HepG2 (cell line): ENCODE data around the gene SLC25A22. TPM values are rescaled to one million over a fixed set of nuclear protein-coding genes. Genes with fewer than 3 reads are reported as not detected.

Experiments
- AGO2 ChIP-seq: fragments of 200-400 bp; formaldehyde crosslinking; optimal IDR thresholded peaks from 2 replicates; pipeline ENCODE3; 2017; ENCODE audit warnings: mild to moderate bottlenecking, low read depth, low read length, moderate library complexity
- AKAP8 ChIP-seq: sonication (generic); formaldehyde crosslinking; IDR thresholded peaks from 2 replicates; pipeline ENCODE4 v1.5.1; 2020; ENCODE audit warnings: mild to moderate bottlenecking, missing genetic modification reagents
- BRF2 ChIP-seq: sonication (generic); formaldehyde crosslinking; IDR thresholded peaks from 2 replicates; pipeline ENCODE4 v1.8.1; 2022; ENCODE audit warnings: mild to moderate bottlenecking, missing genetic modification reagents
- FOXA3 ChIP-seq: IDR thresholded peaks from 2 replicates; pipeline ENCODE4 v1.6.1; 2016; ENCODE audit warnings: missing genetic modification reagents, missing compliant biosample characterization
- HMG20A ChIP-seq: IDR thresholded peaks from 2 replicates; pipeline ENCODE4 v1.6.1; 2016; ENCODE audit warnings: borderline replicate concordance
- HMGXB3 ChIP-seq: sonication (generic); formaldehyde crosslinking; IDR thresholded peaks from 2 replicates; pipeline ENCODE4 v1.4.0; 2020; ENCODE audit warnings: missing genetic modification reagents, borderline replicate concordance
- IRX3 ChIP-seq: sonication (generic); formaldehyde crosslinking; IDR thresholded peaks from 2 replicates; pipeline ENCODE4 v1.8.1; 2023; ENCODE audit warnings: mild to moderate bottlenecking, low read depth, missing genetic modification reagents, borderline replicate concordance
- KDM6A ChIP-seq: IDR thresholded peaks from 2 replicates; pipeline ENCODE4 v1.6.1; 2016; ENCODE audit warnings: low read depth
- KLF13 ChIP-seq: sonication (generic); formaldehyde crosslinking; IDR thresholded peaks from 2 replicates; pipeline ENCODE4 v1.4.0; 2020; ENCODE audit warnings: mild to moderate bottlenecking, missing genetic modification reagents
- PATZ1 ChIP-seq: sonication (generic); formaldehyde crosslinking; IDR thresholded peaks from 2 replicates; pipeline ENCODE4 v1.4.0; 2020; ENCODE audit warnings: missing genetic modification reagents
- PCBP1 ChIP-seq: fragments of 200-400 bp; formaldehyde crosslinking; IDR thresholded peaks from 2 replicates; pipeline ENCODE4 v1.6.1; 2017; ENCODE audit warnings: mild to moderate bottlenecking, low read depth, low read length, borderline replicate concordance
- WIZ ChIP-seq: sonication (generic); formaldehyde crosslinking; IDR thresholded peaks from 2 replicates; pipeline ENCODE4 v1.5.1; 2020; ENCODE audit warnings: mild to moderate bottlenecking, missing genetic modification reagents
- ZIK1 ChIP-seq: sonication (generic); formaldehyde crosslinking; IDR thresholded peaks from 2 replicates; pipeline ENCODE4 v1.5.0; 2020; ENCODE audit warnings: mild to moderate bottlenecking, low read depth, missing genetic modification reagents, borderline replicate concordance
- ZNF550 ChIP-seq: sonication (generic); formaldehyde crosslinking; IDR thresholded peaks from 2 replicates; pipeline ENCODE4 v1.4.0; 2020; ENCODE audit warnings: mild to moderate bottlenecking, missing genetic modification reagents, borderline replicate concordance
- polyA plus RNA-seq, 8 experiments: library from polyadenylated mRNA; depleted of rRNA in 3 of 8; stranded (reverse) in 7 of 8; unstranded in 1 of 8; fragments of >200 nt; fragmentation: Illumina TruSeq in 4 of 8; extraction: Trizol in 4 of 8; gene quantifications; 2 replicates each; pipeline versions ENCODE4 v1.2.1 to v1.2.3, GENCODE V29; 2011 to 2016; ENCODE audit warnings: low read depth in 4 of 8, missing spikeins in 1 of 8, mixed read lengths in 1 of 8; ENCODE audit not compliant: insufficient read depth in 1 of 8
- total RNA-seq, 5 experiments: library from RNA; depleted of rRNA; stranded (reverse); fragments of >200 nt; fragmentation: Illumina TruSeq; extraction: Trizol; gene quantifications; 2 replicates each; pipeline ENCODE4 v1.2.3, GENCODE V29; 2016; ENCODE audit warnings: low read depth in 1 of 5
- TF ChIP-seq, protein P1 (sequence below): sonication (generic); formaldehyde crosslinking; IDR thresholded peaks from 2 replicates; pipeline ENCODE4 v1.5.0; 2020; ENCODE audit warnings: mild to moderate bottlenecking, missing genetic modification reagents, moderate library complexity
- TF ChIP-seq, protein P2 (sequence below): conservative IDR thresholded peaks from 2 replicates; pipeline ENCODE4 v1.6.1; 2018; ENCODE audit warnings: missing genetic modification reagents

Gene SLC25A22
- total and polyA plus RNA-seq, 2 of the 13 experiments (the other 11 are each of a cell fraction or from before 2014, with no cell fraction given) = 12.4 to 19.2 TPM

- TF ChIP-seq BRF2 (CRISPR knock-in tag) = no peak
- TF ChIP-seq KLF13 (CRISPR knock-in tag) = peak; percentile 25; the same call in 1 of the 2 replicates
- 0 out of 2 replicates have a peak, but pooled peaks have one; percentile 28 for TF ChIP-seq WIZ (CRISPR knock-in tag)
- TF ChIP-seq AGO2 = peak; percentile 43
- TF ChIP-seq KDM6A (CRISPR knock-in tag) = 0 out of 2 replicates have a peak, but pooled peaks have one; percentile 18
- TF ChIP-seq ZNF550 = peak; percentile 89; the same call in 1 of the 2 replicates
- TF ChIP-seq FOXA3 (CRISPR knock-in tag) = no peak
- peak; percentile 75 for TF ChIP-seq PATZ1
- peak; percentile 90 for TF ChIP-seq AKAP8 (CRISPR knock-in tag)
- TF ChIP-seq, protein P1, sequence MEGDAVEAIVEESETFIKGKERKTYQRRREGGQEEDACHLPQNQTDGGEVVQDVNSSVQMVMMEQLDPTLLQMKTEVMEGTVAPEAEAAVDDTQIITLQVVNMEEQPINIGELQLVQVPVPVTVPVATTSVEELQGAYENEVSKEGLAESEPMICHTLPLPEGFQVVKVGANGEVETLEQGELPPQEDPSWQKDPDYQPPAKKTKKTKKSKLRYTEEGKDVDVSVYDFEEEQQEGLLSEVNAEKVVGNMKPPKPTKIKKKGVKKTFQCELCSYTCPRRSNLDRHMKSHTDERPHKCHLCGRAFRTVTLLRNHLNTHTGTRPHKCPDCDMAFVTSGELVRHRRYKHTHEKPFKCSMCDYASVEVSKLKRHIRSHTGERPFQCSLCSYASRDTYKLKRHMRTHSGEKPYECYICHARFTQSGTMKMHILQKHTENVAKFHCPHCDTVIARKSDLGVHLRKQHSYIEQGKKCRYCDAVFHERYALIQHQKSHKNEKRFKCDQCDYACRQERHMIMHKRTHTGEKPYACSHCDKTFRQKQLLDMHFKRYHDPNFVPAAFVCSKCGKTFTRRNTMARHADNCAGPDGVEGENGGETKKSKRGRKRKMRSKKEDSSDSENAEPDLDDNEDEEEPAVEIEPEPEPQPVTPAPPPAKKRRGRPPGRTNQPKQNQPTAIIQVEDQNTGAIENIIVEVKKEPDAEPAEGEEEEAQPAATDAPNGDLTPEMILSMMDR = peak; percentile 36
- TF ChIP-seq, protein P2, sequence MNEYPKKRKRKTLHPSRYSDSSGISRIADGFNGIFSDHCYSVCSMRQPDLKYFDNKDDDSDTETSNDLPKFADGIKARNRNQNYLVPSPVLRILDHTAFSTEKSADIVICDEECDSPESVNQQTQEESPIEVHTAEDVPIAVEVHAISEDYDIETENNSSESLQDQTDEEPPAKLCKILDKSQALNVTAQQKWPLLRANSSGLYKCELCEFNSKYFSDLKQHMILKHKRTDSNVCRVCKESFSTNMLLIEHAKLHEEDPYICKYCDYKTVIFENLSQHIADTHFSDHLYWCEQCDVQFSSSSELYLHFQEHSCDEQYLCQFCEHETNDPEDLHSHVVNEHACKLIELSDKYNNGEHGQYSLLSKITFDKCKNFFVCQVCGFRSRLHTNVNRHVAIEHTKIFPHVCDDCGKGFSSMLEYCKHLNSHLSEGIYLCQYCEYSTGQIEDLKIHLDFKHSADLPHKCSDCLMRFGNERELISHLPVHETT (CRISPR knock-in tag) = peak; percentile 54; the same call in 1 of the 2 replicates
- no peak for TF ChIP-seq ZIK1
- peak; percentile 53; the same call in 1 of the 2 replicates for TF ChIP-seq PCBP1
- no peak for TF ChIP-seq HMG20A (CRISPR knock-in tag)
- peak; percentile 72; the same call in 1 of the 2 replicates for TF ChIP-seq IRX3 (CRISPR knock-in tag)
- TF ChIP-seq HMGXB3 (CRISPR knock-in tag) = peak; percentile 65; the same call in 1 of the 2 replicates
These were observed 29.2 kb upstream of the SLC25A22 start (continued) for GRCh38 chr11:827146-827896.
